MM.1S (cell line): ENCODE data around the gene DUSP23.

Experiments used
- CTCF ChIP-seq: fragments of 300-600 bp; sonication (generic); IDR thresholded peaks from 2 replicates; pipeline ENCODE4 v1.5.1; 2016; ENCODE audit warnings: antibody characterized with exemption, low read length, mixed read lengths
- EZH2 ChIP-seq: fragments of 300-600 bp; sonication (generic); optimal IDR thresholded peaks from 2 replicates; pipeline ENCODE3; 2017; ENCODE audit warnings: low read depth, mild to moderate bottlenecking, antibody characterized with exemption, low read length, mixed read lengths
- EZH2phosphoT487 ChIP-seq: fragments of 300-600 bp; sonication (generic); IDR thresholded peaks from 2 replicates; pipeline ENCODE4 v1.6.1; 2018; ENCODE audit warnings: antibody characterized with exemption, low read length

- no peak for TF ChIP-seq CTCF
- TF ChIP-seq EZH2 = no peak
- no peak for TF ChIP-seq EZH2phosphoT487
Observed at GRCh38 chr1:159783724-159784123, 3.0 kb downstream of the DUSP23 start.
